PC-3 (cell line): Measurements from ENCODE around the gene SOX5. TPM values are rescaled to one million over a fixed set of nuclear protein-coding genes. Genes with fewer than 3 reads are reported as not detected.

Source experiments
- ATAC-seq: fragments of 200-7000 bp; cut with Tn5 transposase; 2 replicates; pipeline ENCODE4 v1.9.1; 2020; ENCODE audit warnings: mild to moderate bottlenecking, moderate library complexity
- BruUV-seq: library from RNA; stranded (reverse); fragments of 400-500 nt; replicated peaks from 2 replicates; lab custom pipeline; 2021; lab: Mats Ljungman, UMichigan
- CTCF ChIA-PET: fragments of 300-600 bp; sonication (Branson Sonifier 250); formaldehyde crosslinking; loops from one replicate; lab custom pipeline; 2022; ENCODE audit warnings: antibody characterized with exemption; lab: Charles Lee
- POLR2A ChIA-PET: fragments of 300-600 bp; sonication (Branson Sonifier 250); formaldehyde crosslinking; loops from one replicate; lab custom pipeline; 2022; ENCODE audit warnings: antibody characterized with exemption; ENCODE audit not compliant: unreplicated experiment; lab: Charles Lee
- DNase-seq: peaks from one replicate; pipeline ENCODE4 v3.0.0-alpha.2; 2015
- H2AFZ ChIP-seq: fragments of 300-600 bp; sonication (generic); 2 replicates; pipeline ENCODE4 v1.6.0; 2016; ENCODE audit warnings: antibody characterized with exemption, low read length
- H3F3A ChIP-seq: fragments of 300-600 bp; sonication (generic); one replicate; pipeline ENCODE4 v1.6.0; 2017; ENCODE audit warnings: antibody characterized with exemption, low read length, control low read depth, mild to moderate bottlenecking; ENCODE audit not compliant: unreplicated experiment
- H3K27ac ChIP-seq: fragments of 300-600 bp; sonication (generic); 2 replicates; pipeline ENCODE4 v1.5.1; 2016; ENCODE audit warnings: mild to moderate bottlenecking, low read length
- H3K27me3 ChIP-seq: fragments of 300-600 bp; sonication (generic); 2 replicates; pipeline ENCODE4 v1.6.1; 2016; ENCODE audit warnings: low read length, mixed read lengths
- H3K36me3 ChIP-seq: fragments of 300-600 bp; sonication (generic); 2 replicates; pipeline ENCODE4 v1.6.1; 2016; ENCODE audit warnings: low read depth, mixed run types, low read length, mixed read lengths
- H3K4me1 ChIP-seq: fragments of 300-600 bp; sonication (generic); 2 replicates; pipeline ENCODE4 v1.5.1; 2016; ENCODE audit warnings: low read length; ENCODE audit not compliant: insufficient read depth
- H3K4me2 ChIP-seq: fragments of 300-600 bp; sonication (generic); 2 replicates; pipeline ENCODE4 v1.6.0; 2016; ENCODE audit warnings: low read length
- H3K4me3 ChIP-seq: fragments of 300-600 bp; sonication (generic); 2 replicates; pipeline ENCODE4 v1.5.1; 2016; ENCODE audit warnings: mild to moderate bottlenecking, low read length, mixed read lengths
- H3K79me2 ChIP-seq: fragments of 300-600 bp; sonication (generic); 2 replicates; pipeline ENCODE4 v1.6.1; 2017; ENCODE audit warnings: low read length, mixed read lengths
- H3K9ac ChIP-seq: fragments of 300-600 bp; sonication (generic); 2 replicates; pipeline ENCODE4 v1.6.0; 2016; ENCODE audit warnings: mild to moderate bottlenecking, low read length
- H3K9me2 ChIP-seq: fragments of 300-600 bp; sonication (generic); replicated peaks from 2 replicates; pipeline ENCODE4 v1.6.1; 2016; ENCODE audit warnings: mixed run types, low read length, mixed read lengths
- H3K9me3 ChIP-seq: fragments of 300-600 bp; sonication (generic); 2 replicates; pipeline ENCODE4 v1.6.1; 2016; ENCODE audit warnings: low read length, mixed read lengths
- H4K20me1 ChIP-seq: fragments of 300-600 bp; sonication (generic); 2 replicates; pipeline ENCODE4 v1.6.1; 2016; ENCODE audit warnings: low read length, mixed read lengths
- EZH2 ChIP-seq: fragments of 300-600 bp; sonication (generic); IDR thresholded peaks from one replicate; pipeline ENCODE4 v1.6.1; 2017; ENCODE audit warnings: antibody characterized with exemption, mild to moderate bottlenecking, low read length; ENCODE audit not compliant: unreplicated experiment
- EZH2phosphoT487 ChIP-seq: fragments of 300-600 bp; sonication (generic); IDR thresholded peaks from 2 replicates; pipeline ENCODE4 v1.6.1; 2018; ENCODE audit warnings: mild to moderate bottlenecking, antibody characterized with exemption, low read length, borderline replicate concordance
- intact Hi-C: fragments of 100-400 bp; cut with micrococcal nuclease; formaldehyde crosslinking; loops from 2 replicates; pipeline ENCODE4 v1.9.0; 2023
- total RNA-seq: library from RNA; depleted of rRNA; stranded (reverse); fragments of >200 nt; gene quantifications from 2 replicates; pipeline ENCODE4 v1.2.3, GENCODE V29; 2014
- TF ChIP-seq, protein P1 (sequence below): fragments of 300-600 bp; sonication (generic); conservative IDR thresholded peaks from 2 replicates; pipeline ENCODE4 v1.5.1; 2017; ENCODE audit warnings: antibody characterized with exemption, low read depth, mild to moderate bottlenecking, low read length

SOX5 gene
- total RNA-seq, 1 experiment from 2014 or later = not detected

DNA sequence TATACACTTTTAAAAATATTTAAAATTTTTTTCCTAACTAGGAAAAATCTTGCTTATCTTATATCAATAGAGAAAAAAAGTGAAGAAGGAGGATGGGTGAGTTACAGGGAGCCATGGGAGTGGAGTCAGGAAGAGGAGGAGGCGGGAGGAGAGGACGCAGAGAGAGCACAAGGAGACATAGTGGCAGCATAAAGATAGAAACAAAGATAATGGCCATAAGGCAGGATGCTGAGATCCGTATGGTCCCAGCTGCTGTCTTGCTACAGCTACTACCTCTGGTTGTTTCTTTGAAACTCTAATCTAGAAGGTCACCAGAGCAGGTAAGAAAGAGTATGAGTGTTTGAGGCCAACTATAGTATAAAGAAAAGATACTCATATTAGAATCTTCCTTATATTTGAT, 2.6 kb upstream of the SOX5 start:
- no TSS peak for BruUV-seq
- H3F3A ChIP-seq = no peaks in the 10 kb centered on the region
- no peak for TF ChIP-seq EZH2phosphoT487
- TF ChIP-seq, protein P1, sequence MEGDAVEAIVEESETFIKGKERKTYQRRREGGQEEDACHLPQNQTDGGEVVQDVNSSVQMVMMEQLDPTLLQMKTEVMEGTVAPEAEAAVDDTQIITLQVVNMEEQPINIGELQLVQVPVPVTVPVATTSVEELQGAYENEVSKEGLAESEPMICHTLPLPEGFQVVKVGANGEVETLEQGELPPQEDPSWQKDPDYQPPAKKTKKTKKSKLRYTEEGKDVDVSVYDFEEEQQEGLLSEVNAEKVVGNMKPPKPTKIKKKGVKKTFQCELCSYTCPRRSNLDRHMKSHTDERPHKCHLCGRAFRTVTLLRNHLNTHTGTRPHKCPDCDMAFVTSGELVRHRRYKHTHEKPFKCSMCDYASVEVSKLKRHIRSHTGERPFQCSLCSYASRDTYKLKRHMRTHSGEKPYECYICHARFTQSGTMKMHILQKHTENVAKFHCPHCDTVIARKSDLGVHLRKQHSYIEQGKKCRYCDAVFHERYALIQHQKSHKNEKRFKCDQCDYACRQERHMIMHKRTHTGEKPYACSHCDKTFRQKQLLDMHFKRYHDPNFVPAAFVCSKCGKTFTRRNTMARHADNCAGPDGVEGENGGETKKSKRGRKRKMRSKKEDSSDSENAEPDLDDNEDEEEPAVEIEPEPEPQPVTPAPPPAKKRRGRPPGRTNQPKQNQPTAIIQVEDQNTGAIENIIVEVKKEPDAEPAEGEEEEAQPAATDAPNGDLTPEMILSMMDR = no peak
- TF ChIP-seq EZH2 = no peak
- no peak overlapping the region for H2AFZ ChIP-seq
- no peak for ATAC-seq
- H3K27me3 ChIP-seq = peaks cover 29% of the 10 kb centered on the region
- DNase-seq = no peak
- no peaks in the 10 kb centered on the region for H4K20me1 ChIP-seq
- CTCF ChIA-PET = no interaction called here
- H3K4me1 ChIP-seq = no peaks in the 10 kb centered on the region
- no peak overlapping the region for H3K4me2 ChIP-seq
- POLR2A ChIA-PET = no interaction called here
- intact Hi-C loops = no loop called here
- no peak overlapping the region for H3K9ac ChIP-seq
- no peaks in the 10 kb centered on the region for H3K9me2 ChIP-seq
- no peaks in the 10 kb centered on the region for H3K9me3 ChIP-seq
- H3K79me2 ChIP-seq = no peaks in the 10 kb centered on the region
- no peak overlapping the region for H3K4me3 ChIP-seq
- H3K36me3 ChIP-seq = no peaks in the 10 kb centered on the region
- no peak overlapping the region for H3K27ac ChIP-seq

DNA sequence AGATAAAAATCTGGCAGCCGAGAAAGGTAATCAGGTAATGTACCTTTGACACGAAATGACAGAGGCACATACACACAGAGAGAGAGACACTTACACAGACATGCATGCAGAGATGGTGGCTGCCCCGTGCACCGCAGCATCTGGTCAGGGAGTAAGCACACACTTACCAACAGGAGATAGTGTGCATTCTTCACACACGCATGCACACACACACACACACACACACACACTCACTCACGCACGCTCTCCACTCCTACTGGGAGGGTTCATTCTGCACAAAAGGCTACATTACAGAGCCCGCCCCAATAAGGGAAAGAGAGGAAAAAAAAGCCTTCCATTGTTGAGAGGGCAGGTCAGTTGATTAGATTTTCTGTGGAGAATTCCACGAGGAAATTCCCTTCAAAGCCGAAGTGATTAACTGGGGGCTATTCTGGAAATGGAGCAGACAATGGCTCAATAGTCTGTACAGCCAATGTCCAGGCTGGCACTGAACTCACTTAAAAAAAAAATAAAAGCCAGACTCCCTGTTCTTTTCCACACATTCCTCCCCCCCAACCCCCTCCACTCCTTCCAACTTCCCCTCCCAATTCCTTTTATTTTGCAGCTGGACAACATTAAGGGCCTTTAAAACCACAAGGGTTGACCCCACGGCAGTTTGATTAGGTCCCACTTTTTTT, 1.4 kb upstream of the SOX5 start:
- no TSS peak for BruUV-seq
- no peak for ATAC-seq
- Histone ChIP-seq H3K4me2 (no peak overlapping the region), H3K9me2 (no peaks in the 10 kb centered on the region), H4K20me1 (no peaks in the 10 kb centered on the region), H3K9me3 (no peaks in the 10 kb centered on the region), H3K36me3 (no peaks in the 10 kb centered on the region), H3K79me2 (no peaks in the 10 kb centered on the region), H3K4me1 (no peaks in the 10 kb centered on the region), H3K27ac (no peak overlapping the region), H3F3A (no peaks in the 10 kb centered on the region), H3K27me3 (peaks cover 29% of the 10 kb centered on the region), H2AFZ (no peak overlapping the region), H3K9ac (no peak overlapping the region), H3K4me3 (no peak overlapping the region)
- ChIA-PET POLR2A (no interaction called here), CTCF (no interaction called here)
- TF ChIP-seq, protein P1 = no peak
- TF ChIP-seq EZH2phosphoT487 (no peak), EZH2 (no peak)
- DNase-seq = no peak
- intact Hi-C loops = no loop called here

DNA sequence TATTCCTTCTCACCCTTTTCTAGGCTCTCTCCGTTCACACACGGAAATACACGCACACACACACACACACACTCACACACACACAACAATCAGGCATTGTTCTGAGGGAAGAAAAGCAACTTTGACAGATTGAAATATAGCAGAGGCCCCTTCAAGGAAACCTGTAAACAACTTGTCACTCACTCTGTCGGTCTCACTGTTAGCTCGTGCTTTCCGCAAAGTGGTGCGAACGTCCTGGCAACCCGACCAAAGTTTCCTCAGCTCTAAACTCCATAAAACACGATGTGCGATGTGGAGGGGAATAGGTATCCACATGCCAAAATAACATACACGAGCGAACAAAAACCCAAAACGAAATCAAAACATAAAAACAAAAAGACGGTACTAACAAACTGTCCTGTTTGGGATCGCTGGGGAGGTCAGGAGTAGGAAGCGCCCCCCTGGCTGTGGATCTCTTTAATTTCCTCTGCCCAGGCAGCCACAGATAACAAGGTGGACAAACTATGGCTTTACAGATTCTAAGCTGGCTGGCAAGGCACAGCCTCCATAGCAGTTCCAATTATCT, 822 bp upstream of the SOX5 start:
- Histone ChIP-seq H3K4me3 (no peak overlapping the region), H3K79me2 (no peaks in the 10 kb centered on the region), H3K4me1 (no peaks in the 10 kb centered on the region), H3K9ac (no peak overlapping the region), H3F3A (no peaks in the 10 kb centered on the region), H3K36me3 (no peaks in the 10 kb centered on the region), H3K9me2 (no peaks in the 10 kb centered on the region), H3K27me3 (peaks cover 29% of the 10 kb centered on the region), H3K4me2 (no peak overlapping the region), H2AFZ (no peak overlapping the region), H3K27ac (no peak overlapping the region), H4K20me1 (no peaks in the 10 kb centered on the region), H3K9me3 (no peaks in the 10 kb centered on the region)
- BruUV-seq = no TSS peak
- ATAC-seq (no peak), DNase-seq (no peak)
- CTCF ChIA-PET = no interaction called here
- TF ChIP-seq EZH2phosphoT487 (no peak), EZH2 (no peak)
- TF ChIP-seq, protein P1 = no peak
- intact Hi-C loops = no loop called here
- POLR2A ChIA-PET = no interaction called here
